Heart right ventricle (tissue), 16 donors: ENCODE data around the gene ZNF608. TPM values are rescaled to one million over a fixed set of nuclear protein-coding genes. Genes with fewer than 3 reads are reported as not detected.

Experiments
- ATAC-seq, 8 donors: fragments of 200-7000 bp; cut with Tn5 transposase; one replicate each; pipeline ENCODE4 v1.9.1; 2020; ENCODE audit warnings: mild to moderate bottlenecking in 8 of 8, moderate library complexity in 8 of 8, moderate number of reproducible peaks in 1 of 8
- DNase-seq, 2 donors: peaks; one replicate each; pipeline ENCODE4 v3.0.0-alpha.2; 2020
- H3K27ac ChIP-seq, 10 donors: fragments of 200-600 bp; sonication (generic) in 2 of 10; one replicate each; pipeline versions ENCODE4 v1.5.0 to v1.8.0; 2020 to 2022; ENCODE audit warnings: mild to moderate bottlenecking in 3 of 10
- H3K27me3 ChIP-seq, 7 donors: fragments of 200-600 bp; one replicate each; pipeline ENCODE4 v1.8.0; 2021 to 2022; ENCODE audit warnings: mild to moderate bottlenecking in 2 of 7
- H3K36me3 ChIP-seq, 9 donors: fragments of 200-600 bp; sonication (generic) in 1 of 9; one replicate each; pipeline versions ENCODE4 v1.5.0 to v1.8.0; 2020 to 2022; ENCODE audit warnings: mild to moderate bottlenecking in 2 of 9
- H3K4me1 ChIP-seq, 9 donors: fragments of 200-600 bp; sonication (generic) in 1 of 9; one replicate each; pipeline versions ENCODE4 v1.5.0 to v1.8.0; 2020 to 2022; ENCODE audit warnings: mild to moderate bottlenecking in 4 of 9
- H3K4me3 ChIP-seq, 10 donors: fragments of 200-600 bp; sonication (generic) in 2 of 10; one replicate each; pipeline versions ENCODE4 v1.5.0 to v1.8.0; 2020 to 2022; ENCODE audit warnings: mild to moderate bottlenecking in 7 of 10, moderate library complexity in 2 of 10
- H3K9me3 ChIP-seq, 11 donors: fragments of 200-600 bp in 10 of 11; sonication (generic) in 2 of 11; one replicate each; pipeline versions ENCODE4 v1.5.0 to v1.8.0; 2013 to 2022; ENCODE audit warnings: mild to moderate bottlenecking in 2 of 11, control low read depth in 1 of 11, moderate library complexity in 1 of 11
- CTCF ChIP-seq, 9 donors: fragments of 200-600 bp; sonication (generic) in 2 of 9; IDR thresholded peaks; one replicate each; pipeline versions ENCODE4 v1.5.0 to v1.8.0; 2021 to 2022; ENCODE audit warnings: antibody characterized with exemption in 9 of 9, mild to moderate bottlenecking in 5 of 9, moderate library complexity in 1 of 9
- WGBS, 2 donors: extraction: QIAGEN DNeasy Blood & Tissue Kit; methylation state at CpG; one replicate each; pipeline ENCODE4 v1.1.7; 2013; ENCODE audit warnings: inconsistent platforms in 1 of 2; 5-methylcytosine and 5-hydroxymethylcytosine counted together
- intact Hi-C, 10 donors: fragments of 100-400 bp; cut with DNase I; formaldehyde crosslinking; loops; one replicate each; pipeline versions ENCODE4 v1.11.1 to v1.14.2; 2022
- polyA plus RNA-seq, 2 donors: library from polyadenylated mRNA; stranded (reverse); fragments of 200-250 nt; gene quantifications; one replicate each; pipeline ENCODE4 v1.2.3, GENCODE V29; 2013
- total RNA-seq, 10 donors: library from RNA; stranded (reverse); fragmentation: NEBNext Ultra II Directional in 3 of 10; extraction: Animal tissue kit (Norgen Biotek cat#: 25700) in 3 of 10; gene quantifications; one replicate each; pipeline versions ENCODE4 v1.2.1 to v1.2.4, GENCODE V29; 2021 to 2023
- donor health status: Arrhythmogenic right ventricular cardiomyopathy.
- donor health status: ischemic (EF 13 %, LVEDD 7.1; RV severe dilation, severe dysfunction).
- donor health status: healthy with polysubstance abuse.
- donor health status: DM: no; HTN: yes; CAD: no.
- donor health status: DM: no; HTN: no; CAD: no.
- donor health status: ischemic (EF 25% LVEDD 6.9; RV normal size, moderate dysfunction).
- donor health status: ischemic (EF 25% LVEDD 5.7; RV mildly dilated, moderate dysfunction).
- donor health status: healthy.
- donor health status: DM: yes; HTN: yes; CAD: no.
- donor health status: Ischemic cardiomyopathy.
- donor health status: ischemic (EF 35%, LVEDD 5.7; RV mildly dilated, moderate dysfunction).
- donor health status: nonischemic (EF 11% LVEDD 7.7; RV severe dilation, severe dysfunction).
- donor health status: DM: yes; HTN: yes; CAD: no.
- donor health status: PGD.
- donor health status: ischemic (EF 29% LVEDD 5.4; RV normal size, mild dysfunction).
- donor health status: nonischemic (EF 23%, LVEDD 6.1; RV moderate dilation, normal function).

The ZNF608 gene
- total and polyA plus RNA-seq, 12 donors = 3.3 to 22.9 (median 13.1) TPM

- Histone ChIP-seq H3K36me3 (peaks cover 0 to 14% (median 0%) of the 10 kb centered on the region in 9 donors), H3K4me1 (peaks cover 5 to 86% (median 57%) of the 10 kb centered on the region in 9 donors), H3K4me3 (no peak overlapping the region), H3K27ac (peak overlapping the region in 2 of 10 donors; percentile 16 to 23), H3K27me3 (no peaks in the 10 kb centered on the region), H3K9me3 (no peaks in the 10 kb centered on the region)
- 79 to 90% methylated on average over 4 of the region's 4 CpGs for WGBS, 2 donors
- intact Hi-C loops = loop anchor here in 1 of 10 donors (5.0 kb wide), 1 partner anchor 38 kb away; no protein-coding TSS in a partner anchor
- DNase-seq = no peak
- ATAC-seq = no peak
- TF ChIP-seq CTCF (IDR thresholded peaks at IDR 0.05) = no peak
Observed at GRCh38 chr5:124703995-124704394, 42.4 kb downstream of the ZNF608 start.

- intact Hi-C loops = loop anchor here in 1 of 10 donors (5.0 kb wide), 1 partner anchor 40 kb away; no protein-coding TSS in a partner anchor
- no peak for TF ChIP-seq CTCF (IDR thresholded peaks at IDR 0.05)
- ATAC-seq (no peak), DNase-seq (no peak)
- Histone ChIP-seq H3K27ac (peak overlapping the region in 1 of 10 donors; percentile 42), H3K36me3 (peaks cover 0 to 14% (median 0%) of the 10 kb centered on the region in 9 donors), H3K4me1 (peaks cover 8 to 86% (median 58%) of the 10 kb centered on the region in 9 donors), H3K27me3 (no peaks in the 10 kb centered on the region), H3K9me3 (no peaks in the 10 kb centered on the region), H3K4me3 (no peak overlapping the region)
- WGBS, 2 donors = 38 to 49% methylated on average over 2 of the region's 2 CpGs
Observed at GRCh38 chr5:124702525-124702924, 43.9 kb downstream of the ZNF608 start.

- H3K9me3 ChIP-seq = no peaks in the 10 kb centered on the region
- no peaks in the 10 kb centered on the region for H3K27me3 ChIP-seq
- no peak for TF ChIP-seq CTCF (IDR thresholded peaks at IDR 0.05)
- ATAC-seq (no peak), DNase-seq (no peak)
- H3K27ac ChIP-seq = no peak overlapping the region
- no peak overlapping the region for H3K4me3 ChIP-seq
- peaks cover 9 to 86% (median 57%) of the 10 kb centered on the region in 9 donors for H3K4me1 ChIP-seq
- WGBS, 2 donors = 78 to 81% methylated on average over 6 of the region's 6 CpGs
- intact Hi-C loops = loop anchor here in 1 of 10 donors (5.0 kb wide), 1 partner anchor 40 kb away; no protein-coding TSS in a partner anchor
- H3K36me3 ChIP-seq = peaks cover 0 to 14% (median 0%) of the 10 kb centered on the region in 9 donors
Observed at GRCh38 chr5:124701873-124702425, 44.5 kb downstream of the ZNF608 start.

- Histone ChIP-seq H3K36me3 (peaks cover 0 to 14% (median 0%) of the 10 kb centered on the region in 9 donors), H3K9me3 (no peaks in the 10 kb centered on the region), H3K27ac (no peak overlapping the region), H3K27me3 (no peaks in the 10 kb centered on the region), H3K4me3 (no peak overlapping the region), H3K4me1 (peaks cover 7 to 86% (median 49%) of the 10 kb centered on the region in 9 donors)
- DNase-seq = no peak
- ATAC-seq = no peak
- 73 to 85% methylated on average over 9 of the region's 9 CpGs for WGBS, 2 donors
- TF ChIP-seq CTCF (IDR thresholded peaks at IDR 0.05) = no peak
- intact Hi-C loops = loop anchor here in 1 of 10 donors (5.0 kb wide), 1 partner anchor 41 kb away; no protein-coding TSS in a partner anchor
Observed at GRCh38 chr5:124701016-124701415, 45.4 kb downstream of the ZNF608 start.
